Eye (tissue), 1 donor: ENCODE results near the gene DMD.

Source experiments
- DNase-seq: peaks from one replicate; pipeline ENCODE4 v3.0.0-alpha.2; 2015

Gene DMD

DNA sequence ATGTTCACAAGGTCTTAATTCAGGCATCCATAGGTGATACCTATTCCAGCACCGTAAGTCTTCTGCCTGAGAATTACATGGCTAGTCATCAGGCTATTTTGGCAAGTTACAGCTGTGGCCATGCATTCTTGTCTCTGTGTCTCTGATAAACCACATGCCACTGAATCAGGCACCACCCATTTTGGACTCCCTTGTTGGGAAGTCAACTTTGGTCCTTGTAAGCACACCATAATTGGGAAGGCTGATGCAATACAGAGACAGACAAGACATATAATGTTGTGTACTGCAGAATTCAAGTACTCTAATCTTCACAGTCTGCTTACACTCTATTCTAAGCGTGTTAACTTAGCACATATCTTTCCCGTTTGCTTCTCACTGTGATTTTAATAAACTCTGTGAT, 1655.8 kb downstream of the DMD start:
- no peak for DNase-seq

DNA sequence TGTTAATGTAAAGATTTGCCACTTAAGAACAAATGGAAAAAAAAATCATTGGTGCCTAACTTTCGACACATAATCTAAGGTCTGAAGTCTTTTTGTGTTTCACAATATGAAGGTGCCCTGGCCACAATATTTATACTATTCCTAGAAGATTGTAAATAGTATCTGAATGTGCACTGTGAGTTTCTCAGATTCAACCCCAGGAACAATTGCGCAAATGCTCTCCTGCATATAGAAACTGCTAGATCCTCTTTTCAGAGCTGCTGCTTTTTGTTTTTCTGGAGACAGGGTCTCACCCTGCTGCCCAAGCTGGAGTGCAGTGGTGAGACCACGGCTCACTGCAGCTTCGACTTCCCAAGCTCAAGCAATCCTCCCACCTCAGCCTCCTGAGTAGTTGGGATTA, 1659.4 kb downstream of the DMD start:
- no peak for DNase-seq

- no peak for DNase-seq
Observed at GRCh38 chrX:31550158-31550557, 1661.2 kb downstream of the DMD start.

DNA sequence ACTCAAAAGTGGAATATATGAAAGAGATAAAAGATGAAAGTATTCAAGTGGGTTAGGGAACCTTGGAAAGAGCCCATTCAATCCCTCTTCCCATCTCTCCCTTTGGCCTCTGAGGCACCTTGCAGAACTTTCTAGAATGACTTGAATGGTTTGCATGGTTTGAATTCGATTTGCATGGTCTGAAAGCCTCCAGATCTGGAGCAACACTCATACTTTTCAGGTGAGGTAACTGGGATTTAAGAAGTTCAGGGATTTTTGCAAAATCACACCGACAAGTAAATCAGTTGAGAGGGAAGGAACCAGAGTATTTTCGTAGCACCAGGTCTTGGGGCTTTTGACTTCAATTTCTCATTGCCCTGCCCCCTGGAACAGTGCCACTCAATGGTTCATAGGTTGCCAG, 1663.5 kb downstream of the DMD start:
- DNase-seq: no peak

DNA sequence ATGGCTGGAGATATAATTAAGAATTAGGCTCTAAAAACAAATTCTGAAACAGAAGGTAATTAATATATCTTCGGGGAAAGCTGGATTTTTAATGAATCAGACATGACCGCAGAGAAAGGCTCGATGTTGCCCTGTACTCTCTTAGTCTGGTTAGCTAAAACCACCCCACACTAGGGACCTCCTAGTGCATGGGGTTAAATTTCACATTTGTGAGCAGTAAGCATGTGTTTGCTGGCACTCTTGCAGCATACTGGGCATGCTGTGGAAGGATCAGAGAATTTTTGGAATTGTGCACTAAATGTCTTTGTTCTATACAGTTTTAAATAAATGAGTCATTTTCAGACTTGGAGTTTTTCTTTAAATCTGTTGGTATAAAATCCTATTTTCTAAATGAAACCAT, 1663.9 kb downstream of the DMD start:
- DNase-seq: no peak

DNA sequence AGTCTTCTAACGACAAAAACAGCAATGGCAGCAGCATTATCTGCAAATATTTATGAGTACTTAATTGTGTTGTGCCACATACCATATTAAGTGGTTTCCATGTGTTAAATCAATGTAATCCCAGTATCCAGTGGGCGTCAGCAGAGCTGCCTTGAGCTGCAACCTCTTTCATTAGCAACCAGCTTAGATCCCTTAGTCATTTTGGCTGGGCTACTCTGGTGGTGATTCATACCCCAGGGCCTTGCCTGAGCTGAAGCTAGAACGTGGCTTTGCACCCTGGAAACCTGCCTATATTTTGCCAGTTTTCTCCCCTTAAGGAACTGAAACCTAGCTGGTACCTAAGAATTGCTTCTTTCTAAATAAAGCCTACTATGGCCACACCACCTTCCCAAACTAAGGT, 1665.2 kb downstream of the DMD start:
- no peak for DNase-seq

DNA sequence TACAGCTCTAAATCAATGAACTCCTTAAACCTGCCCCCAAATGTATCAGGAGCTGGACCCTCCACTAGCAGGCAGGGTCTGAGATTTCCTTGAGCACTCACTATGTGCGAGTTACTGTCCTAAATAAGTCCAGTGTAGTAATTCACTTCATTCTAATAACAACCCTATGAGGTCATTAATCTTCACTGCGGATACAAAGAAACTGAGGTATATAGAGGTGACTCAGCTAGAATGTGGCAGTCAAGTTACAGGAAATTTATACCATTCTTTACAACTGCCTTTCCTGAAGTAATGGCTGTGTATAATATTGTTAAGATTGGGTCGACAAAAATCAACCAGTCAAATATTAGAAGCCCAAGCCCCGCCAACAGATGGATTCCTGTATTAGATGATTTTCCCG, 1665.6 kb downstream of the DMD start:
- DNase-seq: no peak

- no peak for DNase-seq
Observed at GRCh38 chrX:31545191-31545590, 1666.2 kb downstream of the DMD start.

DNA sequence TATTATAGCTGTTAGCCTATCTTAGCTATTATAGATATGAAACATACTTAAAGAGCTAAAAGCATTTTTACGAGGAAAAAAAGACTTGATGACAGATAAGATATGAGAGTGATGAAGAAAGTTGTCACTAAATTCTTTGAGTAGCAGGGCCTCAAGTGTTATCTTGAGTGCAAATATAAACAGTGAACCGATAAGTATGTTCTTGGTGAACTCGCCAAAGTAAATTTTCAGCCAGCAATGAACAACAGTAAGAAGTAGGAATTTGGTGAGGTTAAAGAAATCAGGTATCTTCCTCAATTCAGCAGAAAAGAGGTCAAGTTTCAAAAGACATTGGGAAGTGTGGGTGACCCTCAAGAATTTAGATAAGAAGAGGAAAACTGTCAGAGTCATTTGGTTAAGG, 1667.7 kb downstream of the DMD start:
- no peak for DNase-seq

- DNase-seq: no peak
Observed at GRCh38 chrX:31542566-31542965, 1668.8 kb downstream of the DMD start.

DNA sequence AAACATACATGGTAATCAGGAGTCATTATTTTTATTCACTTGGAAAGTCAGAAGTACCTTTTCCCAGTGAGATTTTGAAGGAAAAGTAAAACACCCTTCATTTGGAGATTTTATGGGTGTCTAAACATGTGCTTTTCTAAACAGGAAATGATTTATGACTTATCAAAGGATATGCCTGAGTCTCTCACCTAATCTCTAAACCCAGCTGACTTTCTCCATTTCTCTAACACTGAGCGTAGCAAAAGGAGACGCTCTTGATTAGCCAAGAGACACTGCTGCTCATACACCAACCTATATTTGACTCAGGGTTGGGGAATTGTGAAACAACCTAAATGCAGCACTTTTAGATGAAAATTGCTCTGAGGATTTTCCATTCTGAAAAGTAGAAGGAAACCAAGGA, 1671.0 kb downstream of the DMD start:
- DNase-seq: no peak

GRCh38 chrX:31527455-31528126, 1683.8 kb downstream of the DMD start:
- DNase-seq: no peak

- DNase-seq: no peak
Observed at GRCh38 chrX:31523884-31524536, 1687.3 kb downstream of the DMD start.

DNA sequence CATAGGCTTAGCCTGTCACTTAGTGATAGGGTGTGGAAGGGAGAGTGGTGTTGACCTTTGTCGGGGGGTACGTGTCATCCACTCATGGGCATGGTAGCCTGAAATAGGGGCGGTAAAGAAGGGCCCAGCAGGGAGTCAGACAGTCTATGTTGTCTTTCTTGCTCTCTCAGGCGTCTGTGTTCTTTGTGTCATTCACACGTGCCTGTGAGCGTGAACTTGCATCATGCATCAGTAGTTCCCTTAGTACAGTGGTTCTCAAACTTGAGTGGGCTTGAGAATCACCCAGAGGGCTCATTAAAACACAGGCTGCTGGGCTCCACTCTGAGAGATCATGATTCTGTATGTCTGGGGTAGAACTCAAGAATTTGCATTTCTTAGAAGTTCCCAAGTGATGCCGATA, 1688.6 kb downstream of the DMD start:
- no peak for DNase-seq

DNA sequence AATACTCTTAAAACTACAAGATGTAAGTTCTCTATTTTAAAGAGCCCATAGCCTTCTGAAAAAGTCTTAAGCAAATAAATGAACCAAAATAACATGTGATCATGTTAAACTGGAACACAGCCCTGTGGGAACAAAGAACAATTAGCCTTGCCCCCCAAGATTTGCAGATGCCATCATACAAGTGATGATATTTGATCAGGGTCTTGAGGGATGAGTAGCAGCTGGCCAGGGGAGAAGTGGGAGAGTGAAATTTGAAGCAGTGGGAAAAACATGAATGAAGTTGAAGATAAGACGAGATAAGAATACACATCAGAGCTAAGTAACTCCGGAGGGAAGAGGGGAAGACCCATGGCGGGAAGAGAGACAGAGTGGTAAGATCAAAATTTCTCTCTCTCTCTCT, 1689.4 kb downstream of the DMD start:
- DNase-seq: no peak

DNA sequence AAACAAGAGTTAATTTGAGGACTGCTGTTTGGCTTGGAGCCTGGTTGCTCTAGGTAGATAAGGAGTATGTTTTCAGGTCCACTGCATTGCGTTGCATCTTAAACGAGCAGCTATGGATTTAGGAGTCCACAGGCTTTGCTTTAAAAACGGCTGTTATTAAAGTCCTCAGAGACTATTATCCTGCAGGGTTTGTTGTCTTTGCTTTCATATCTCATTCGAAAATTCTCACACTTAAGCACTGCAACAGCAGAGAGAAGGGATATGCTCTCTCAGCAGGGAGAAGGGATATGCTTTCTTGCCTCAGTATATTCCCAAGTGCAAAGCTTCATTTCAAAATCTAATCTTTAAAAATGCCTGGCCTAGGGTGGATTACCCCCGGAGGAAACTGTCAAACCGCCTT, 1694.8 kb downstream of the DMD start:
- no peak for DNase-seq

DNA sequence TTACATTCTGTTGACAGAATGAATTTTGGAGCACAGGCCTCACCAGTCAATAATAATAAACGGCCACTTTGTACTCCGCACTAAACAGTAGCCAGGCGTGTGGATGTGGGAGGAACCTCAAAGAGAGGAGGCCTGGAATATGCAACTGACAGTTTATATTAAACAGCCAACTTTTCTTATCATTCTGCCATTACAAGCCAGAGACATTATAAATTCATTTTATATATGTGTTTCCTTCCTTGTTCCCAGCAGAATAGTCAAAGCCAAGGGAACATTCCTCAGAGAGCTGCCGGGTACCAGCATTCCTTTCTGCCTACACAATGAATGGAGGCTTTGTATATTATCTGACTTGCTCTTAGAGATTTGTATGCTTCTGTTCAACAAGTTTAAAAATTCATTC, 1703.0 kb downstream of the DMD start:
- peak; percentile 47 for DNase-seq

- no peak for DNase-seq
Observed at GRCh38 chrX:31506928-31507327, 1704.4 kb downstream of the DMD start.

DNA sequence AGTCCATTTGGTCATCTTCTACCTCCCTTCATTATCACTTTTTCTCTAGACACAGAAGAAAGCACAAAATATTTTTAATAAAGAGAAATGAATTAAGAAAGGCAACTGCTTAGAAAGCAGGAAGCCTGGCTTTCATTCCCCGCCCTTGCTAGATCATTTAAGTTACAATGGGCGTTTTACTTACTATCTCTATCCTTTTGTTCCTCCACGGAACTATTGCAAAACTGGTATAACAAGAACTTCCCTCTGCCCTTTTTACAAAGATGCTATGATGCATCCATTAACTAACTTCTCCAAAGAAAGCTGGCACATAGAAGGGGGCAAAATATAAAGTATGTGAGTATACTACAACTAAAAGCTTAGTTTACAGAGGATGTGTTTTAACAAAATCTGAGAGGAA, 1705.0 kb downstream of the DMD start:
- no peak for DNase-seq

- no peak for DNase-seq
Observed at GRCh38 chrX:31500921-31501320, 1710.4 kb downstream of the DMD start.

DNA sequence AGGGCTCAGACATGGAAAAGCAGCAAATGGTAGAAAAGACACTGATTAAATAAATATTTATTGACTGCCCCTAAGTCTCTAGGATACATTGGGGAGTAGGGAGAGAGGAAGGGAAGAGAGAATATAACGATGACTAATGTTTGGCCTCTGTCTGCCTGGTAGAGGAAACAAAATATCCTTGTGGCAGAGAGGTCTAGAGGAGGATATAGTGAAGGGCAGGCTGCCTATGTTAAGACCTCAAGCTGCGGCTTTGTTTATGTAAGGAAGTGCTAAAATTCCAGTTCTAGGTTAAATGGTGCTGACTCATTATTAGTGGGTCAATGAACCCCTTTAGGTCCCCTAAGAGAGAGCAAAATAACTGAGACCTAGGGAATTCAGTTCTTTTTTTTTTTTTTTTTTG, 1712.2 kb downstream of the DMD start:
- DNase-seq: peak; percentile 8

- no peak for DNase-seq
Observed at GRCh38 chrX:31497086-31497485, 1714.3 kb downstream of the DMD start.

GRCh38 chrX:31487951-31488350, 1723.4 kb downstream of the DMD start:
- DNase-seq: no peak

DNA sequence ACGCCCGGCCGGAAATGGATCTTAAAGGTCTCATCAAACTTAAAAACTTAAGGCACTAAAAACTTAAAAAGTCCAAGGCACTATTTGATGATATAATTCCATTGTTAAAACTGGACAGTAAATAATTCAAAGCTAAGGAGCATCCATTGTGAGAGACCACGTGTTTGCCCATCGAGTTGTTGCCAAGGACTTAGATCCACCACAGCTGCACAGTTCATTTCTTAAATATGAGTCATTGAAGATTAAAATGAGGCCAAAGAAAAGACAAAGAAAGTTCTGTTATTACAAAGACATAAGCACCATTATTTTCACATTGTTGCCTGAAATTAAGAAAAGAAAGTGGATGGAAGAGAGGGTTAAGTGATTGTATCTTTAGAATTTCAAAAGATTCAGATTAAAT, 1728.0 kb downstream of the DMD start:
- DNase-seq: no peak

DNA sequence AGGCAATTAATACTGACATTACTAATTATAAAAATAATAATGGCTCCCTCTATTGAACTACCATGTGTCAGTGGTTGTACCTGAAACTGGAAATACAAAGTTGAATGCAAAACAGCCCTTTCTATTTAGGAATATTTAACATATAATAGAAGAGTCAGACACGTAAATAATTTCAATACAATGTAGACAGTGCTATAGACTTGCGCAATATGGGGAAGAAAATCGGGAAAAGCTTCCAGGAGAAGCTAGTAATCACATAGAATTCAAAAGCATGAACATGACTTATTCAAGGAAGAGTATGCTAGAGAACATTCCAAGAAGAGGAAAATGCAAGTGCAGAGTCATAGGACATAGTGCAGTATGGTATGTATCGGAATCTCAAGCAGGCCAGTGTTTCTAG, 1730.7 kb downstream of the DMD start:
- DNase-seq: no peak
